Endodermal cell (in vitro differentiated cells): ENCODE data around the gene MYO1B. TPM values are rescaled to one million over a fixed set of nuclear protein-coding genes. Genes with fewer than 3 reads are reported as not detected.

Experiments used
- DNase-seq: peaks from one replicate; pipeline ENCODE4 v3.0.0-alpha.2; 2017
- H3K27ac ChIP-seq: 2 replicates; pipeline ENCODE4 v1.5.1; 2013; ENCODE audit warnings: mild to moderate bottlenecking, low read depth, low read length, moderate library complexity
- H3K27me3 ChIP-seq: 2 replicates; pipeline ENCODE4 v1.6.1; 2013; ENCODE audit warnings: mild to moderate bottlenecking, low read length, moderate library complexity; ENCODE audit not compliant: insufficient read depth, control insufficient read depth, poor library complexity, severe bottlenecking
- H3K36me3 ChIP-seq: 2 replicates; pipeline ENCODE4 v1.7.0; 2013; ENCODE audit warnings: mild to moderate bottlenecking, low read length, moderate library complexity; ENCODE audit not compliant: control insufficient read depth, insufficient read depth
- H3K4me1 ChIP-seq: one replicate; pipeline ENCODE4 v1.7.0; 2013; ENCODE audit warnings: low read length; ENCODE audit not compliant: control insufficient read depth, insufficient read depth
- H3K4me3 ChIP-seq: 2 replicates; pipeline ENCODE4 v1.5.1; 2013; ENCODE audit warnings: mild to moderate bottlenecking, low read length, moderate library complexity
- H3K9ac ChIP-seq: 2 replicates; pipeline ENCODE4 v1.6.1; 2013; ENCODE audit warnings: mild to moderate bottlenecking, low read length, moderate library complexity; ENCODE audit not compliant: poor library complexity, severe bottlenecking; ENCODE audit errors: extremely low read depth
- H3K9me3 ChIP-seq: 2 replicates; pipeline ENCODE4 v1.6.1; 2013; ENCODE audit warnings: mild to moderate bottlenecking, low read length, moderate library complexity; ENCODE audit not compliant: control insufficient read depth
- H3K27ac Mint-ChIP-seq: 2 replicates; pipeline ENCODE4 v1.8.0; 2020; ENCODE audit warnings: mixed read lengths
- H3K27me3 Mint-ChIP-seq: 2 replicates; pipeline ENCODE4 v1.8.0; 2021; ENCODE audit warnings: mild to moderate bottlenecking, mixed read lengths; ENCODE audit not compliant: insufficient read depth
- H3K36me3 Mint-ChIP-seq: 2 replicates; pipeline ENCODE4 v1.8.0; 2020; ENCODE audit warnings: low read depth, mixed read lengths
- H3K4me1 Mint-ChIP-seq: 2 replicates; pipeline ENCODE4 v1.8.0; 2020; ENCODE audit warnings: mixed read lengths
- H3K4me3 Mint-ChIP-seq: 2 replicates; pipeline ENCODE4 v1.8.0; 2020; ENCODE audit warnings: mild to moderate bottlenecking, moderate library complexity, mixed read lengths
- H3K9me3 Mint-ChIP-seq: 2 replicates; pipeline ENCODE4 v1.8.0; 2020; ENCODE audit warnings: mild to moderate bottlenecking, mixed read lengths
- CTCF ChIP-seq: fragments of 200-600 bp; sonication (generic); conservative IDR thresholded peaks from 2 replicates; pipeline ENCODE4 v1.5.0; 2021; ENCODE audit warnings: antibody characterized with exemption, mild to moderate bottlenecking
- WGBS, 2 experiments: methylation state at CpG; one replicate each; pipeline versions ENCODE4 v1.1.5 to v1.1.7; 2013; ENCODE audit warnings: missing lambda C conversion rate in 2 of 2, mixed read lengths in 1 of 2; ENCODE audit not compliant: insufficient coverage in 1 of 2, insufficient read length in 1 of 2; 5-methylcytosine and 5-hydroxymethylcytosine counted together
- total RNA-seq, 2 donors: library from RNA; stranded (reverse); fragmentation: NEBNext Ultra II Directional in 1 of 2; extraction: Animal tissue kit (Norgen Biotek cat#: 25700) in 1 of 2; gene quantifications; 2 replicates in 1 of 2; 3 replicates in 1 of 2; pipeline ENCODE4 v1.2.1, GENCODE V29; 2021

Gene MYO1B
- total RNA-seq, 2 donors from 2014 or later: 145 to 154 TPM

- Histone ChIP-seq H3K36me3 (peaks cover 89% of the 10 kb centered on the region), H3K9me3 (no peaks in the 10 kb centered on the region), H3K9ac (no peak overlapping the region), H3K27ac (no peak overlapping the region), H3K4me1 (peaks cover 9% of the 10 kb centered on the region), H3K27me3 (no peaks in the 10 kb centered on the region), H3K4me3 (peak overlapping the region; percentile 4)
- peaks cover 20% of the 10 kb centered on the region for H3K4me1 Mint-ChIP-seq
- H3K9me3 Mint-ChIP-seq: no peaks in the 10 kb centered on the region
- H3K4me3 Mint-ChIP-seq: no peak overlapping the region
- no peak for DNase-seq
- peaks cover 66% of the 10 kb centered on the region for H3K36me3 Mint-ChIP-seq
- no peak overlapping the region for H3K27ac Mint-ChIP-seq
- no peaks in the 10 kb centered on the region for H3K27me3 Mint-ChIP-seq
- 95% methylated on average over 2 of the region's 2 CpGs; no CpG with 5 or more reads in 1 of the 2 experiments for WGBS, 2 experiments
- TF ChIP-seq CTCF: no peak
These were observed 98.7 kb downstream of the MYO1B start for GRCh38 chr2:191343796-191344338.

- DNase-seq: no peak
- Histone ChIP-seq H3K4me3 (no peak overlapping the region), H3K4me1 (peaks cover 9% of the 10 kb centered on the region), H3K36me3 (peaks cover 89% of the 10 kb centered on the region), H3K9ac (no peak overlapping the region), H3K27ac (no peak overlapping the region), H3K9me3 (no peaks in the 10 kb centered on the region), H3K27me3 (no peaks in the 10 kb centered on the region)
- no peak overlapping the region for H3K4me3 Mint-ChIP-seq
- no peaks in the 10 kb centered on the region for H3K9me3 Mint-ChIP-seq
- peaks cover 74% of the 10 kb centered on the region for H3K36me3 Mint-ChIP-seq
- peaks cover 20% of the 10 kb centered on the region for H3K4me1 Mint-ChIP-seq
- H3K27me3 Mint-ChIP-seq: no peaks in the 10 kb centered on the region
- TF ChIP-seq CTCF: no peak
- H3K27ac Mint-ChIP-seq: no peak overlapping the region
These were observed 100.6 kb downstream of the MYO1B start for GRCh38 chr2:191345788-191346187.

- 100% methylated on average over 1 of the region's 2 CpGs; no CpG with 5 or more reads in 1 of the 2 experiments for WGBS, 2 experiments
- Mint-ChIP-seq H3K9me3 (no peaks in the 10 kb centered on the region), H3K36me3 (peaks cover 74% of the 10 kb centered on the region), H3K27ac (no peak overlapping the region), H3K4me3 (no peak overlapping the region), H3K27me3 (no peaks in the 10 kb centered on the region), H3K4me1 (peaks cover 20% of the 10 kb centered on the region)
- Histone ChIP-seq H3K9me3 (no peaks in the 10 kb centered on the region), H3K27me3 (no peaks in the 10 kb centered on the region), H3K36me3 (peaks cover 91% of the 10 kb centered on the region), H3K4me3 (no peak overlapping the region), H3K27ac (no peak overlapping the region), H3K4me1 (peaks cover 9% of the 10 kb centered on the region), H3K9ac (no peak overlapping the region)
- no peak for DNase-seq
- no peak for TF ChIP-seq CTCF
These were observed 102.0 kb downstream of the MYO1B start for GRCh38 chr2:191347154-191347553.
